SK-N-SH (cell line): Measurements from ENCODE around the gene ROR2. TPM values are rescaled to one million over a fixed set of nuclear protein-coding genes. Genes with fewer than 3 reads are reported as not detected.

Experiments used
- CTCF ChIA-PET: fragments of 300-600, 350-600 bp; formaldehyde crosslinking; extraction: SDS; loops from one replicate; lab custom pipeline; 2021; lab: Yijun Ruan, JAX
- POLR2A ChIA-PET: fragments of 350-600 bp; sonication (Branson Sonifier 250); formaldehyde crosslinking; extraction: SDS; loops from one replicate; lab custom pipeline; 2020; ENCODE audit warnings: antibody characterized with exemption, inconsistent platforms; lab: Yijun Ruan, JAX
- DNase-seq: peaks from one replicate; pipeline ENCODE4 v3.0.0; 2012
- H2AFZ ChIP-seq: fragments of 200-600 bp; sonication (generic); 2 replicates; pipeline ENCODE4 v1.8.1; 2016; ENCODE audit warnings: antibody characterized with exemption, mild to moderate bottlenecking, low read depth
- H3F3A ChIP-seq: fragments of 200-600 bp; sonication (generic); replicated peaks from 2 replicates; pipeline ENCODE3; 2016; ENCODE audit warnings: antibody characterized with exemption, mild to moderate bottlenecking; ENCODE audit not compliant: insufficient read depth
- H3K27ac ChIP-seq, 2 experiments: fragments of 200-500 bp in 1 of 2; fragments of 200-600 bp in 1 of 2; sonication (Bioruptor generic) in 1 of 2; sonication (generic), shearing (Covaris generic) in 1 of 2; 2 replicates each; pipeline versions ENCODE4 v1.5.1 to v1.6.1; 2014 to 2016; ENCODE audit warnings: low read depth in 2 of 2, inconsistent platforms in 1 of 2, low read length in 1 of 2, mild to moderate bottlenecking in 1 of 2, mixed read lengths in 1 of 2
- H3K27me3 ChIP-seq: fragments of 200-600 bp; sonication (generic), shearing (Covaris generic); 2 replicates; pipeline ENCODE4 v1.6.1; 2016; ENCODE audit warnings: mixed run types; ENCODE audit not compliant: insufficient read depth
- H3K36me3 ChIP-seq, 2 experiments: fragments of 200-500 bp in 1 of 2; fragments of 200-600 bp in 1 of 2; sonication (Bioruptor generic) in 1 of 2; sonication (generic) in 1 of 2; replicated peaks in 1 of 2; 2 replicates each; pipeline versions ENCODE3 to v1.5.1; 2014 to 2016; ENCODE audit warnings: low read length in 1 of 2, mild to moderate bottlenecking in 1 of 2; ENCODE audit not compliant: insufficient read depth in 2 of 2, control insufficient read depth in 1 of 2
- H3K4me1 ChIP-seq, 2 experiments: fragments of 200-500 bp in 1 of 2; fragments of 200-600 bp in 1 of 2; sonication (Bioruptor generic) in 1 of 2; sonication (generic), shearing (Covaris generic) in 1 of 2; 2 replicates each; pipeline versions ENCODE4 v1.5.1 to v1.6.1; 2014 to 2016; ENCODE audit warnings: low read depth in 1 of 2, low read length in 1 of 2, mixed run types in 1 of 2; ENCODE audit not compliant: insufficient read depth in 2 of 2, control insufficient read depth in 1 of 2
- H3K4me2 ChIP-seq: fragments of 200-600 bp; sonication (generic), shearing (Covaris generic); 2 replicates; pipeline ENCODE4 v1.6.1; 2017; ENCODE audit warnings: mixed run types
- H3K4me3 ChIP-seq, 2 experiments: fragments of 200-500 bp in 1 of 2; fragments of 200-600 bp in 1 of 2; sonication (Bioruptor generic) in 1 of 2; sonication (generic), shearing (Covaris generic) in 1 of 2; 2 replicates each; pipeline versions ENCODE4 v1.5.1 to v1.8.1; 2014 to 2016; ENCODE audit warnings: low read depth in 2 of 2, inconsistent platforms in 1 of 2, low read length in 1 of 2, mild to moderate bottlenecking in 1 of 2, mixed read lengths in 1 of 2, moderate library complexity in 1 of 2
- H3K79me2 ChIP-seq: fragments of 200-600 bp; sonication (generic); 2 replicates; pipeline ENCODE4 v1.8.1; 2017; ENCODE audit warnings: mild to moderate bottlenecking; ENCODE audit not compliant: insufficient read depth
- H3K9ac ChIP-seq: fragments of 200-600 bp; sonication (generic); 2 replicates; pipeline ENCODE4 v1.6.1; 2017; ENCODE audit warnings: mixed run types
- H3K9me2 ChIP-seq: fragments of 200-600 bp; sonication (generic); 2 replicates; pipeline ENCODE4 v1.6.1; 2017; ENCODE audit warnings: mixed run types
- H3K9me3 ChIP-seq: fragments of 200-600 bp; sonication (generic); 2 replicates; pipeline ENCODE4 v1.6.1; 2017; ENCODE audit warnings: mixed run types, mild to moderate bottlenecking, moderate library complexity
- H4K20me1 ChIP-seq: fragments of 200-600 bp; sonication (generic); 2 replicates; pipeline ENCODE4 v1.6.1; 2017; ENCODE audit warnings: mild to moderate bottlenecking, mixed run types; ENCODE audit not compliant: insufficient read depth
- ELF1 ChIP-seq: IDR thresholded peaks from 2 replicates; pipeline ENCODE4 v1.4.0; 2012
- EZH2phosphoT487 ChIP-seq: fragments of 200-600 bp; sonication (generic); IDR thresholded peaks from 2 replicates; pipeline ENCODE4 v1.6.1; 2017; ENCODE audit warnings: low read depth, mixed run types, mild to moderate bottlenecking, antibody characterized with exemption, moderate library complexity, borderline replicate concordance
- FOSL2 ChIP-seq: IDR thresholded peaks from 2 replicates; pipeline ENCODE4 v1.4.0; 2012; ENCODE audit warnings: low read depth, mild to moderate bottlenecking, moderate library complexity, borderline replicate concordance
- GABPA ChIP-seq: IDR thresholded peaks from 2 replicates; pipeline ENCODE4 v1.4.0; 2012; ENCODE audit warnings: low read depth, mild to moderate bottlenecking
- IRF3 ChIP-seq: fragments of 150-350 bp; IDR thresholded peaks from 2 replicates; pipeline ENCODE4 v1.6.1; 2016; ENCODE audit warnings: mild to moderate bottlenecking, low read depth, low read length
- MAX ChIP-seq: IDR thresholded peaks from 2 replicates; pipeline ENCODE4 v1.4.0; 2012; ENCODE audit warnings: low read depth
- NFIC ChIP-seq: IDR thresholded peaks from 2 replicates; pipeline ENCODE4 v1.4.0; 2012; ENCODE audit warnings: borderline replicate concordance
- PBX3 ChIP-seq: IDR thresholded peaks from 2 replicates; pipeline ENCODE4; 2012
- POLR2AphosphoS5 ChIP-seq: IDR thresholded peaks from 2 replicates; pipeline ENCODE4 v1.6.1; 2012; ENCODE audit warnings: low read depth, low read length
- REST ChIP-seq: IDR thresholded peaks from 2 replicates; pipeline ENCODE4 v1.6.1; 2012; ENCODE audit warnings: mild to moderate bottlenecking, low read depth, low read length, moderate library complexity
- TAF1 ChIP-seq: IDR thresholded peaks from 2 replicates; pipeline ENCODE4 v1.6.1; 2012; ENCODE audit warnings: low read depth, mild to moderate bottlenecking, low read length, moderate library complexity, borderline replicate concordance
- TCF12 ChIP-seq: IDR thresholded peaks from 2 replicates; pipeline ENCODE4 v1.4.0; 2012
- USF1 ChIP-seq: IDR thresholded peaks from 2 replicates; pipeline ENCODE4 v1.4.0; 2012; ENCODE audit warnings: low read depth, borderline replicate concordance
- WGBS: methylation state at CpG from one replicate; pipeline ENCODE4 v1.1.6; 2017; ENCODE audit warnings: low lambda C conversion rate; 5-methylcytosine and 5-hydroxymethylcytosine counted together
- polyA plus RNA-seq, 3 experiments: library from polyadenylated mRNA; depleted of rRNA; stranded (reverse); fragments of >200 nt; gene quantifications; 2 replicates each; pipeline ENCODE4 v1.2.3, GENCODE V29; 2012

The ROR2 gene
- polyA plus RNA-seq, 1 of the 3 experiments (the other 2 are of a cell fraction), result 0.43 TPM

- Histone ChIP-seq H3K27me3 (no peaks in the 10 kb centered on the region), H3K9ac (no peak overlapping the region), H3K4me2 (no peak overlapping the region), H4K20me1 (no peaks in the 10 kb centered on the region), H3K36me3 (no peaks in the 10 kb centered on the region), H3K9me3 (no peaks in the 10 kb centered on the region), H3K4me3 (no peak overlapping the region), H2AFZ (no peak overlapping the region), H3K4me1 (no peaks in the 10 kb centered on the region), H3K79me2 (no peaks in the 10 kb centered on the region), H3F3A (no peaks in the 10 kb centered on the region), H3K9me2 (no peaks in the 10 kb centered on the region), H3K27ac (no peak overlapping the region)
- no peak for DNase-seq
- 32% methylated on average over 5 of the region's 5 CpGs for WGBS
- CTCF ChIA-PET, result no interaction called here
- POLR2A ChIA-PET, result no interaction called here
- no peak for TF ChIP-seq ELF1
- no peak for TF ChIP-seq POLR2AphosphoS5
- TF ChIP-seq REST, result no peak
- no peak for TF ChIP-seq MAX
- no peak for TF ChIP-seq USF1
- no peak for TF ChIP-seq TCF12
- TF ChIP-seq IRF3, result no peak
- TF ChIP-seq EZH2phosphoT487, result no peak
- TF ChIP-seq PBX3, result no peak
- TF ChIP-seq GABPA, result no peak
- TF ChIP-seq TAF1, result no peak
Observed at GRCh38 chr9:91642771-91643170, 307.3 kb downstream of the ROR2 start.

GRCh38 chr9:91640428-91640827, 309.6 kb downstream of the ROR2 start:
- no peaks in the 10 kb centered on the region for H4K20me1 ChIP-seq
- no peak for DNase-seq
- no peaks in the 10 kb centered on the region for H3F3A ChIP-seq
- no peaks in the 10 kb centered on the region for H3K27me3 ChIP-seq
- no peaks in the 10 kb centered on the region for H3K79me2 ChIP-seq
- no peak overlapping the region for H3K4me2 ChIP-seq
- CTCF ChIA-PET, result interaction anchor here (1.1 to 2.1 kb wide), 2 partner anchors 14 to 19 kb away, joined by 3 to 7 read pairs; no protein-coding TSS in a partner anchor
- no peak overlapping the region for H3K4me3 ChIP-seq
- no peak overlapping the region for H3K27ac ChIP-seq
- POLR2A ChIA-PET, result no interaction called here
- TF ChIP-seq TCF12 (no peak), REST (no peak), FOSL2 (no peak), USF1 (no peak), NFIC (no peak), ELF1 (no peak)
- 34% methylated on average over 2 of the region's 2 CpGs for WGBS
- H3K9me2 ChIP-seq, result no peaks in the 10 kb centered on the region
- H3K9me3 ChIP-seq, result no peaks in the 10 kb centered on the region
- H3K4me1 ChIP-seq, result no peaks in the 10 kb centered on the region
- H3K9ac ChIP-seq, result no peak overlapping the region
- H3K36me3 ChIP-seq, result no peaks in the 10 kb centered on the region
- no peak overlapping the region for H2AFZ ChIP-seq
